Osteocyte (in vitro differentiated cells): Measurements from ENCODE around the gene PCSK7. TPM values are rescaled to one million over a fixed set of nuclear protein-coding genes. Genes with fewer than 3 reads are reported as not detected.
"Not testable (repeated sequence)": the region's sequence is repeated elsewhere in the genome, so short reads cannot be mapped to it uniquely, and the experiment has no call there.

Source experiments
- DNase-seq: peaks from one replicate; pipeline ENCODE4 v3.0.0; 2021; ENCODE audit warnings: mixed read lengths; ENCODE audit not compliant: unreplicated experiment; ENCODE audit errors: extremely low spot score
- H3K27ac Mint-ChIP-seq: one replicate; pipeline ENCODE4 v1.8.0; 2021; ENCODE audit warnings: mild to moderate bottlenecking, mixed read lengths; ENCODE audit not compliant: unreplicated experiment
- H3K27me3 Mint-ChIP-seq: one replicate; pipeline ENCODE4 v1.8.0; 2021; ENCODE audit warnings: mixed read lengths; ENCODE audit not compliant: unreplicated experiment
- H3K36me3 Mint-ChIP-seq: one replicate; pipeline ENCODE4 v1.8.0; 2021; ENCODE audit warnings: mixed read lengths; ENCODE audit not compliant: unreplicated experiment
- H3K4me1 Mint-ChIP-seq: one replicate; pipeline ENCODE4 v1.8.0; 2021; ENCODE audit warnings: mixed read lengths; ENCODE audit not compliant: unreplicated experiment
- H3K4me3 Mint-ChIP-seq: one replicate; pipeline ENCODE4 v1.8.0; 2021; ENCODE audit warnings: mild to moderate bottlenecking, moderate library complexity, mixed read lengths; ENCODE audit not compliant: unreplicated experiment
- H3K9me3 Mint-ChIP-seq: one replicate; pipeline ENCODE4 v1.8.0; 2021; ENCODE audit warnings: mixed read lengths; ENCODE audit not compliant: unreplicated experiment
- CTCF ChIP-seq: fragments of 200-600 bp; sonication (generic); IDR thresholded peaks from 2 replicates; pipeline ENCODE4 v1.5.0; 2021; ENCODE audit warnings: antibody characterized with exemption, mild to moderate bottlenecking, moderate library complexity
- total RNA-seq: library from RNA; stranded (reverse); gene quantifications from 2 replicates; pipeline ENCODE4 v1.2.1, GENCODE V29; 2021

Gene PCSK7
- total RNA-seq, 1 donor from 2014 or later, result 65.0 TPM

GRCh38 chr11:117208710-117209109, 23.2 kb downstream of the PCSK7 start:
- not testable (repeated sequence) for H3K9me3 Mint-ChIP-seq, DNase-seq, H3K4me3 Mint-ChIP-seq, H3K27ac Mint-ChIP-seq, H3K27me3 Mint-ChIP-seq
- peaks cover 12% of the 10 kb centered on the region for H3K4me1 Mint-ChIP-seq
- H3K36me3 Mint-ChIP-seq, result peaks cover 35% of the 10 kb centered on the region
- TF ChIP-seq CTCF, result peak; percentile 8

DNA sequence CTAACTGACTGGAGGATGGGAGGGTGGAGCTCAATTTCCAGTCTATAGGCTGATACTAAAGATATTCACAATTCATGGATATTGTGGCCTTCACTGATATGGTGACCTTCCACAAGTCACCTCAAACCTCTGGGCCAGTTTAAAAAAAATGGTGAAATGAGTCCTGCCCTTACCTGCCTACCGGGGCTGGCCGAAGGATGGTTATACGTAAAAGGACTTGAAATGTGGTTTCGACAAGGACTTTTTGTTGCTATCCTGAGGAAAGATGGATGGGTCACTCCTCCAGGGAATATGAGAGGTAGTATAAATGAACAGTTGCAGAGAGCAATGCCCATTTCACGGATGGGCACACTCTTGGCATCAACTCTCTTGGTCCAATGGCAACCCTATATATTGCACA, 24.4 kb downstream of the PCSK7 start:
- not testable (repeated sequence) for H3K27me3 Mint-ChIP-seq, H3K9me3 Mint-ChIP-seq, DNase-seq, H3K4me3 Mint-ChIP-seq, H3K27ac Mint-ChIP-seq
- peaks cover 33% of the 10 kb centered on the region for H3K36me3 Mint-ChIP-seq
- peaks cover 23% of the 10 kb centered on the region for H3K4me1 Mint-ChIP-seq

GRCh38 chr11:117206859-117207258, 25.0 kb downstream of the PCSK7 start:
- H3K4me1 Mint-ChIP-seq, result peaks cover 29% of the 10 kb centered on the region
- peak; percentile 8 for TF ChIP-seq CTCF
- not testable (repeated sequence) for H3K4me3 Mint-ChIP-seq, H3K27ac Mint-ChIP-seq, H3K9me3 Mint-ChIP-seq, H3K27me3 Mint-ChIP-seq, DNase-seq
- H3K36me3 Mint-ChIP-seq, result peaks cover 33% of the 10 kb centered on the region

- not testable (repeated sequence) for DNase-seq, H3K4me3 Mint-ChIP-seq, H3K9me3 Mint-ChIP-seq, H3K27me3 Mint-ChIP-seq
- H3K4me1 Mint-ChIP-seq, result peaks cover 36% of the 10 kb centered on the region
- peak overlapping the region; percentile 77 for H3K27ac Mint-ChIP-seq
- H3K36me3 Mint-ChIP-seq, result peaks cover 28% of the 10 kb centered on the region
Measured at GRCh38 chr11:117206111-117206510, 25.8 kb downstream of the PCSK7 start.

GRCh38 chr11:117205211-117205818, 26.6 kb downstream of the PCSK7 start:
- no peak for DNase-seq
- H3K27me3 Mint-ChIP-seq, result no peaks in the 10 kb centered on the region
- H3K36me3 Mint-ChIP-seq, result peaks cover 24% of the 10 kb centered on the region
- H3K4me3 Mint-ChIP-seq, result no peak overlapping the region
- peaks cover 44% of the 10 kb centered on the region for H3K4me1 Mint-ChIP-seq
- H3K9me3 Mint-ChIP-seq, result no peaks in the 10 kb centered on the region
- no peak for TF ChIP-seq CTCF
- peak overlapping the region; percentile 52 for H3K27ac Mint-ChIP-seq

- no peak for DNase-seq
- no peak overlapping the region for H3K4me3 Mint-ChIP-seq
- H3K4me1 Mint-ChIP-seq, result peaks cover 53% of the 10 kb centered on the region
- H3K27ac Mint-ChIP-seq, result peak overlapping the region; percentile 92
- H3K9me3 Mint-ChIP-seq, result no peaks in the 10 kb centered on the region
- no peaks in the 10 kb centered on the region for H3K27me3 Mint-ChIP-seq
- peaks cover 24% of the 10 kb centered on the region for H3K36me3 Mint-ChIP-seq
- TF ChIP-seq CTCF, result no peak
Measured at GRCh38 chr11:117204283-117205080, 27.4 kb downstream of the PCSK7 start.
